Karpas-422 (cell line): Measurements from ENCODE around the gene NOP56. TPM values are rescaled to one million over a fixed set of nuclear protein-coding genes. Genes with fewer than 3 reads are reported as not detected.

ENCODE experiments used
- DNase-seq: peaks from one replicate; pipeline ENCODE4 v3.0.0-alpha.2; 2015
- H2AFZ ChIP-seq: fragments of 200-600 bp; sonication (generic); 2 replicates; pipeline ENCODE4 v1.6.1; 2014; ENCODE audit warnings: antibody characterized with exemption, low read length, mixed read lengths
- H3K27ac ChIP-seq: fragments of 200-600 bp; sonication (generic); 2 replicates; pipeline ENCODE4 v1.5.1; 2014; ENCODE audit warnings: mild to moderate bottlenecking, low read length, moderate library complexity
- H3K27me3 ChIP-seq: fragments of 200-600 bp; sonication (generic); 2 replicates; pipeline ENCODE4 v1.6.1; 2014; ENCODE audit warnings: low read length, mixed read lengths
- H3K36me3 ChIP-seq: fragments of 200-600 bp; sonication (generic); 2 replicates; pipeline ENCODE4 v1.6.1; 2014; ENCODE audit warnings: low read length, mixed read lengths; ENCODE audit not compliant: insufficient read depth
- H3K4me1 ChIP-seq: fragments of 200-600 bp; sonication (generic); 2 replicates; pipeline ENCODE4 v1.6.1; 2014; ENCODE audit warnings: mild to moderate bottlenecking, low read length, mixed read lengths
- H3K4me2 ChIP-seq: fragments of 200-600 bp; sonication (generic); 2 replicates; pipeline ENCODE4 v1.6.1; 2014; ENCODE audit warnings: low read length, low read depth, mild to moderate bottlenecking; ENCODE audit not compliant: poor library complexity, severe bottlenecking
- H3K4me3 ChIP-seq: fragments of 200-600 bp; sonication (generic); 2 replicates; pipeline ENCODE4 v1.5.1; 2014; ENCODE audit warnings: mild to moderate bottlenecking, antibody characterized with exemption, low read length, mixed read lengths
- H3K79me2 ChIP-seq: fragments of 200-600 bp; sonication (generic); 2 replicates; pipeline ENCODE4 v1.6.1; 2014; ENCODE audit warnings: mild to moderate bottlenecking, low read length, mixed read lengths
- H3K9ac ChIP-seq: fragments of 200-600 bp; sonication (generic); 2 replicates; pipeline ENCODE4 v1.6.0; 2014; ENCODE audit warnings: low read length
- H3K9me2 ChIP-seq: fragments of 200-600 bp; sonication (generic), shearing (Covaris generic); replicated peaks from 2 replicates; pipeline ENCODE4 v1.6.0; 2014; ENCODE audit warnings: mild to moderate bottlenecking, low read length, moderate library complexity; ENCODE audit not compliant: insufficient read depth
- H3K9me3 ChIP-seq: fragments of 300-700, 200-600 bp; sonication (generic); 2 replicates; pipeline ENCODE4 v1.6.1; 2014; ENCODE audit warnings: low read length, mixed read lengths
- H4K20me1 ChIP-seq: fragments of 200-600 bp; sonication (generic); 2 replicates; pipeline ENCODE4 v1.6.1; 2014; ENCODE audit warnings: mild to moderate bottlenecking, antibody characterized with exemption, low read length, low read depth; ENCODE audit not compliant: insufficient read depth
- total RNA-seq: library from RNA; depleted of rRNA; stranded (reverse); fragments of >200 nt; shearing (Covaris generic); gene quantifications from 2 replicates; pipeline ENCODE4 v1.2.3, GENCODE V29; 2014; ENCODE audit warnings: low replicate concordance

Gene NOP56
- total RNA-seq, 1 experiment from 2014 or later: 192 TPM

DNA sequence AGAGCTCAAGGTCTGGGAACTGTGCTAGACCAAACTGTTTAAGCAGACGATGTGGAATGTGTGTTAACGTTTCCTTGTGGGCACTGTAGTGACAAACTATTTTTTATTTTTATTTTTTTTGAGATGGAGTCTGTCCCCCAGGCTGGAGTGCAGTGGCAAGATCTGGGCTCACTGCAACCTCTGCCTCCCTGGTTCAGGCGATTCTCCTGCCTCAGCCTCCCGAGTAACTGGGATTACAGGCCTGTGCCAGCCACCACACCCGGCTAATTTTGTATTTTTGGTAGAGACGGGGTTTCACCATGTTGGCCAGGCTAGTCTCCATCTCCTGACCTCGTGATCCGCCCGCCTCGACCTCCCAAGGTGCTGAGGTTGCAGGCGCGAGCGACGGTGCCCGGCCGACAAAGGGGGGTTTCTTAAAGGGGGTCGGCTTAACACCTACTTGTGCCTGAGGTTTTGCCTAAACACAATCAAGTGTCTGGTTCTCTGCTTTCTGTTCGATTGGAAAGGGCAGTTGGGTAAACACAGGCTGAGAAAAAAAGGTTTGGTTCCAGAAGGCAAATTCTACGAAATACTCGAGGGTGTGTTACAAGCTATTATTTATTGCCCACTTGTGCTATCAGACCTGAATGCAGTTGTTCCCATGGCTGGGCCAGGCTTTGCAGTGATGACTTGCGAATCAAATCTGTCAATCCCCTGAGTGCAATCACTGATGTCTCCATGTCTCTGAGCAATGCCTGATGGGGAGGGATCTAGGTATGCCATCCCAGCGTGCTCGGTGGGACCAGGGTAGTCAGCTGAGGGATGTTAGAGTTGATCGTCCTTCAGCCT, 1.3 kb downstream of the NOP56 start:
- H3K27ac ChIP-seq: peak overlapping the region; percentile 88
- peaks cover 33% of the 10 kb centered on the region for H3K79me2 ChIP-seq
- peak overlapping the region; percentile 99 for H3K9ac ChIP-seq
- H3K27me3 ChIP-seq: no peaks in the 10 kb centered on the region
- peaks cover 47% of the 10 kb centered on the region for H4K20me1 ChIP-seq
- no peak for DNase-seq
- peak overlapping the region; percentile 95 for H3K4me3 ChIP-seq
- no peaks in the 10 kb centered on the region for H3K9me3 ChIP-seq
- H2AFZ ChIP-seq: no peak overlapping the region
- H3K9me2 ChIP-seq: no peaks in the 10 kb centered on the region
- peaks cover 26% of the 10 kb centered on the region for H3K4me1 ChIP-seq
- peaks cover 52% of the 10 kb centered on the region for H3K36me3 ChIP-seq
- peak overlapping the region; percentile 97 for H3K4me2 ChIP-seq

DNA sequence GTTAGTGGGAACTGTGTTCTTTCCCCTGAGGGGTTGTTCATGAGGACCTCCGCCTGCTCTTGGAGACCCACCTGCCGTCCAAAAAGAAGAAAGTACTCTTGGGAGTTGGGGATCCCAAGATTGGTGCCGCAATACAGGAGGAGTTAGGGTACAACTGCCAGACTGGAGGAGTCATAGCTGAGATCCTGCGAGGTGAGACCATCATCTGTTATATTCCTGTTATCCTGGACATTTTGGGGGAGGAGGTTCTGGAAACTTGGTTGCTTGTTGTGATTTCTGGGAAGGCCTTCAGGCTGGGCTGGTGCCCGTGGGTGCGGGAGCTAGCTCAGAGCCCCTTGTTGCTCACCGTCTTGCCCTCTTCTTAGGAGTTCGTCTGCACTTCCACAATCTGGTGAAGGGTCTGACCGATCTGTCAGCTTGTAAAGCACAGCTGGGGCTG, 2.0 kb downstream of the NOP56 start:
- peak overlapping the region; percentile 97 for H3K4me2 ChIP-seq
- H3K9me3 ChIP-seq: no peaks in the 10 kb centered on the region
- H3K9ac ChIP-seq: peak overlapping the region; percentile 99
- peak overlapping the region; percentile 95 for H3K4me3 ChIP-seq
- no peak for DNase-seq
- H3K4me1 ChIP-seq: peaks cover 26% of the 10 kb centered on the region
- H2AFZ ChIP-seq: no peak overlapping the region
- peaks cover 33% of the 10 kb centered on the region for H3K79me2 ChIP-seq
- H3K36me3 ChIP-seq: peaks cover 52% of the 10 kb centered on the region
- H4K20me1 ChIP-seq: peaks cover 48% of the 10 kb centered on the region
- peak overlapping the region; percentile 88 for H3K27ac ChIP-seq
- no peaks in the 10 kb centered on the region for H3K27me3 ChIP-seq
- no peaks in the 10 kb centered on the region for H3K9me2 ChIP-seq

GRCh38 chr20:2654831-2655230, 2.4 kb downstream of the NOP56 start:
- H3K79me2 ChIP-seq: peaks cover 33% of the 10 kb centered on the region
- H3K36me3 ChIP-seq: peaks cover 52% of the 10 kb centered on the region

GRCh38 chr20:2655331-2656116, 3.1 kb downstream of the NOP56 start:
- Histone ChIP-seq H4K20me1 (peaks cover 48% of the 10 kb centered on the region), H3K79me2 (peaks cover 33% of the 10 kb centered on the region), H3K4me3 (no peak overlapping the region), H3K9me3 (no peaks in the 10 kb centered on the region), H3K9ac (no peak overlapping the region), H3K27me3 (no peaks in the 10 kb centered on the region), H2AFZ (no peak overlapping the region), H3K9me2 (no peaks in the 10 kb centered on the region), H3K27ac (no peak overlapping the region), H3K4me1 (peaks cover 26% of the 10 kb centered on the region), H3K4me2 (no peak overlapping the region), H3K36me3 (peaks cover 52% of the 10 kb centered on the region)
- no peak for DNase-seq

More at GRCh38 chr20:2654831-2655230, 2.4 kb downstream of the NOP56 start:
- H3K4me3 ChIP-seq: no peak overlapping the region
- peaks cover 26% of the 10 kb centered on the region for H3K4me1 ChIP-seq
- DNase-seq: no peak
- no peak overlapping the region for H3K27ac ChIP-seq
- peaks cover 48% of the 10 kb centered on the region for H4K20me1 ChIP-seq
- H3K9me2 ChIP-seq: no peaks in the 10 kb centered on the region
- no peaks in the 10 kb centered on the region for H3K27me3 ChIP-seq
- peak overlapping the region; percentile 97 for H3K4me2 ChIP-seq
- no peak overlapping the region for H2AFZ ChIP-seq
- H3K9me3 ChIP-seq: no peaks in the 10 kb centered on the region
- no peak overlapping the region for H3K9ac ChIP-seq

GRCh38 chr20:2656471-2657117, 4.2 kb downstream of the NOP56 start:
- Histone ChIP-seq H3K4me1 (peaks cover 18% of the 10 kb centered on the region), H3K4me2 (no peak overlapping the region), H3K79me2 (peaks cover 27% of the 10 kb centered on the region), H3K9me2 (no peaks in the 10 kb centered on the region), H3K27ac (no peak overlapping the region), H3K36me3 (peaks cover 52% of the 10 kb centered on the region), H4K20me1 (peaks cover 48% of the 10 kb centered on the region), H3K9me3 (no peaks in the 10 kb centered on the region), H3K27me3 (no peaks in the 10 kb centered on the region), H3K9ac (no peak overlapping the region), H2AFZ (no peak overlapping the region), H3K4me3 (no peak overlapping the region)
- peak; percentile 47 for DNase-seq

GRCh38 chr20:2657241-2657640, 4.8 kb downstream of the NOP56 start:
- no peaks in the 10 kb centered on the region for H3K9me2 ChIP-seq
- peaks cover 52% of the 10 kb centered on the region for H3K36me3 ChIP-seq
- DNase-seq: peak; percentile 52
- no peak overlapping the region for H3K4me2 ChIP-seq
- H3K4me1 ChIP-seq: peaks cover 18% of the 10 kb centered on the region
- peaks cover 48% of the 10 kb centered on the region for H4K20me1 ChIP-seq
- no peak overlapping the region for H2AFZ ChIP-seq
- H3K27me3 ChIP-seq: no peaks in the 10 kb centered on the region
- no peaks in the 10 kb centered on the region for H3K9me3 ChIP-seq
- no peak overlapping the region for H3K27ac ChIP-seq
- no peak overlapping the region for H3K4me3 ChIP-seq
- peaks cover 27% of the 10 kb centered on the region for H3K79me2 ChIP-seq
- H3K9ac ChIP-seq: no peak overlapping the region

DNA sequence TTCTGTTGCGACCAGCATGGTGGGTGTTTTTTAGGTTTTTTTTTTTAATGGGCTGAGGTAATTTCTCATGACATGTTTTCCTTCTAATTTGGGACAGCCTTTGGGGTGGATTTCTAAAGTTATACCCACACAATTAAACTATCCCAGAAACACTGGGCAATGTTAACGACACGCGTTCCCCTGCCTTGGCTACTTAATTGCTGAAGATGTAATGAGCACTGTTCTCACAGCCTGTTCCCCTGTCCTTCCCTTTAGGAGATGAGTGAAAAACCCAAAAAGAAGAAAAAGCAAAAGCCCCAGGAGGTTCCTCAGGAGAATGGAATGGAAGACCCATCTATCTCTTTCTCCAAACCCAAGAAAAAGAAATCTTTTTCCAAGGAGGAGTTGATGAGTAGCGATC, 5.2 kb downstream of the NOP56 start:
- H2AFZ ChIP-seq: no peak overlapping the region
- DNase-seq: peak; percentile 51
- H3K36me3 ChIP-seq: peaks cover 52% of the 10 kb centered on the region
- H3K79me2 ChIP-seq: peaks cover 25% of the 10 kb centered on the region
- H3K27me3 ChIP-seq: no peaks in the 10 kb centered on the region
- no peak overlapping the region for H3K4me3 ChIP-seq
- H3K27ac ChIP-seq: no peak overlapping the region
- H3K9me3 ChIP-seq: no peaks in the 10 kb centered on the region
- H3K9ac ChIP-seq: no peak overlapping the region
- peaks cover 48% of the 10 kb centered on the region for H4K20me1 ChIP-seq
- peaks cover 18% of the 10 kb centered on the region for H3K4me1 ChIP-seq
- H3K9me2 ChIP-seq: no peaks in the 10 kb centered on the region
- H3K4me2 ChIP-seq: no peak overlapping the region
